Measurements from ENCODE around the gene NDUFB6. TPM values are rescaled to one million over a fixed set of nuclear protein-coding genes. Genes with fewer than 3 reads are reported as not detected.
A peak's percentile ranks its signal among the peaks of the same experiment; 100 is the strongest.

NDUFB6 gene
- total and polyA plus RNA-seq, 2 of the 4 experiments (the other 2 are of a cell fraction), result 24.2 to 51.0 TPM

- ChIA-PET POLR2A (ENCODE audit: unreplicated experiment) (interaction anchor here (0.6 to 1.0 kb wide), 2 partner anchors 187 to 193 kb away, joined by 4 read pairs; no protein-coding TSS in a partner anchor), CTCF (interaction anchor here (0.7 to 11.5 kb wide), 9 partner anchors 10 to 195 kb away, joined by 3 to 189 read pairs (median 6); partner anchors contain the start of genes ACO1, RIGI, SMIM27 and TOPORS)
- Histone ChIP-seq H3K56ac (ENCODE audit: extremely low read depth, insufficient read depth, low read length) (peak overlapping the region; percentile 41), H3K36me3 (ENCODE audit: control insufficient read depth, insufficient read depth, low read length) (peaks cover 8% of the 10 kb centered on the region; the same call in 1 of the 2 replicates), H3K27me3 (ENCODE audit: control insufficient read depth, insufficient read depth, low read length) (no peaks in the 10 kb centered on the region), H3K4me3 (ENCODE audit: insufficient read depth, low read depth, low read length) (peak overlapping the region; percentile 79), H3K18ac (ENCODE audit: low read depth, low read length) (no peak overlapping the region), H2AK5ac (ENCODE audit: low read depth, low read length) (no peak overlapping the region), H4K91ac (ENCODE audit: insufficient read depth, low read depth, low read length) (no peak overlapping the region), H2AK9ac (replicated peaks; ENCODE audit: low read depth, low read length, poor library complexity) (no peak overlapping the region), H2BK120ac (ENCODE audit: low read depth, low read length) (no peak overlapping the region), H3K4me2 (ENCODE audit: low read depth, low read length) (peak overlapping the region; percentile 91), H3K4me1 (ENCODE audit: control insufficient read depth, insufficient read depth, low read length) (no peaks in the 10 kb centered on the region), H3K79me1 (ENCODE audit: low read depth in 1 of 2, low read length in 2 of 2) (peaks cover 5 to 19% of the 10 kb centered on the region in 2 experiments; a peak in 2 of 4 replicates), H3K27ac (ENCODE audit: insufficient read depth, low read length) (peak overlapping the region; percentile 78), H2AFZ (replicated peaks; ENCODE audit: low read length, poor library complexity) (peak overlapping the region; percentile 94), H3K14ac (replicated peaks; ENCODE audit: low read depth, low read length) (no peak overlapping the region), H4K8ac (ENCODE audit: low read depth in 2 of 2, low read length in 2 of 2) (peak overlapping the region; percentile 82 to 90; a peak in 2 of 4 replicates), H4K20me1 (ENCODE audit: insufficient read depth, low read length) (peaks cover 3% of the 10 kb centered on the region; the same call in 1 of the 2 replicates), H3K4ac (ENCODE audit: low read depth, low read length) (no peak overlapping the region), H4K5ac (ENCODE audit: low read depth, low read length) (no peak overlapping the region; the same call in 1 of the 2 replicates), H3K9me1 (ENCODE audit: insufficient read depth, low read length) (no peaks in the 10 kb centered on the region), H2BK20ac (ENCODE audit: low read depth, low read length) (no peak overlapping the region), H3K23ac (ENCODE audit: low read depth, low read length) (no peak overlapping the region), H3K9ac (ENCODE audit: low read depth, low read length) (peak overlapping the region; percentile 91), H3K9me3 (ENCODE audit: control insufficient read depth, insufficient read depth, low read length) (no peaks in the 10 kb centered on the region), H2BK15ac (ENCODE audit: low read depth, low read length) (no peak overlapping the region), H2BK5ac (ENCODE audit: low read depth, low read length, poor library complexity, severe bottlenecking) (peak overlapping the region; percentile 18)
- WGBS, 2 experiments (ENCODE audit: extremely low coverage in 2 of 2, insufficient read length in 1 of 2), result 0% methylated on average over 2 of the region's 17 CpGs; no CpG with 5 or more reads in 1 of the 2 experiments
- DNase-seq, result peak; percentile 82
- peak; percentile 81 for ATAC-seq (ENCODE audit: low read depth)
- intact Hi-C loops (cut with micrococcal nuclease), result loop anchor here (1.0 to 5.0 kb wide), 3 partner anchors 46 to 193 kb away; partner anchors contain the start of gene RIGI
- TSS peak; percentile 44 for BruUV-seq (replicated peaks)
- in situ Hi-C loops (cut with MboI; ENCODE audit: low sequenced_read_pairs), result no loop called here
- dilution Hi-C loops (cut with HindIII; ENCODE audit: low sequenced_read_pairs, unreplicated experiment), result loop anchor here (25.0 kb wide), 1 partner anchor 135 kb away; no protein-coding TSS in a partner anchor
- TF ChIP-seq MAZ (IDR thresholded peaks at IDR 0.05; ENCODE audit: borderline replicate concordance, low read depth, low read length), result no peak
- TF ChIP-seq SMC3 (IDR thresholded peaks at IDR 0.05; ENCODE audit: low read depth, low read length), result peak; percentile 86
- TF ChIP-seq CTCF (conservative IDR thresholded peaks at IDR 0.05; ENCODE audit: low read depth, low read length), result peak; percentile 77
- TF ChIP-seq MAFK (IDR thresholded peaks at IDR 0.05; ENCODE audit: low read depth, low read length), result no peak
- TF ChIP-seq ELK1 (IDR thresholded peaks at IDR 0.05; ENCODE audit: borderline replicate concordance, low read depth, low read length), result no peak
- TF ChIP-seq CEBPB (IDR thresholded peaks at IDR 0.05; ENCODE audit: low read depth, low read length), result no peak
- TF ChIP-seq USF2 (IDR thresholded peaks at IDR 0.05; ENCODE audit: low read depth, low read length), result peak; percentile 88
- no peak for TF ChIP-seq NFE2L2 (IDR thresholded peaks at IDR 0.05; ENCODE audit: low read depth, low read length)
- TF ChIP-seq POLR2A (IDR thresholded peaks at IDR 0.05; ENCODE audit: low read depth, low read length), result no peak
- no peak for TF ChIP-seq CHD1 (IDR thresholded peaks at IDR 0.05; ENCODE audit: low read depth, low read length)
- no peak for TF ChIP-seq MXI1 (IDR thresholded peaks at IDR 0.05; ENCODE audit: borderline replicate concordance, low read depth, low read length)
- TF ChIP-seq RAD21 (IDR thresholded peaks at IDR 0.05; ENCODE audit: low read length), result peak; percentile 74
- no peak for TF ChIP-seq FOS (IDR thresholded peaks at IDR 0.05; ENCODE audit: low read depth, low read length)
Measured at GRCh38 chr9:32571969-32572899, 725 bp downstream of the NDUFB6 start.

All from IMR-90 (cell line).